Measurements from ENCODE around the gene SSUH2. TPM values are rescaled to one million over a fixed set of nuclear protein-coding genes. Genes with fewer than 3 reads are reported as not detected.
A peak's percentile ranks its signal among the peaks of the same experiment; 100 is the strongest.

SSUH2 gene
- total and polyA plus RNA-seq, 2 of the 4 experiments (the other 2 are of a cell fraction): 0.10 TPM; not detected in 1

DNA sequence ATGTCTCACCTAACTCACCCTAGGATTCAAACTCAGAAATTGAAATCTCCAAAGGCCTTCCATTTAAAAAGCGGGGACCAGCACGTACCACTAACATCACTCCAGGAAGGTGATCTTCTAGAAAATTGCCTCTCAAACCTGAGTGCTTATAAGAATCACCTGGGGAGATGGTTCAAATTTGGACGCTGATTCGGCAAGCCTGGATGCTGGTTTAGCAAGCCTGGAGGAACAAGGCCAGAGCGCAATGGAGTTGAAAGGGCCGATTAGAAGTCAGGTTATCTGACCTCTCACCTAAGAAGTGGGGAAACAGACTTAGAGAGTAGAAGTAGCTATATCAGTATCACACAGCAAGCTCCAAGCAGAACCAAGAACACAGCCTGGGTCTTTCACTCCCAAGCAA lies 68.2 kb downstream of the SSUH2 start:
- Histone ChIP-seq H3K23ac (ENCODE audit: low read depth, low read length) (peak overlapping the region; percentile 94), H4K5ac (ENCODE audit: low read depth, low read length) (peak overlapping the region; percentile 87), H3K27me3 (ENCODE audit: control insufficient read depth, insufficient read depth, low read length) (no peaks in the 10 kb centered on the region), H3K56ac (ENCODE audit: extremely low read depth, insufficient read depth, low read length) (peak overlapping the region; percentile 94), H3K9ac (ENCODE audit: low read depth, low read length) (peak overlapping the region; percentile 51), H3K4me1 (ENCODE audit: control insufficient read depth, insufficient read depth, low read length) (peaks cover 26% of the 10 kb centered on the region), H3K14ac (replicated peaks; ENCODE audit: low read depth, low read length) (peak overlapping the region; percentile 90), H3K36me3 (ENCODE audit: control insufficient read depth, insufficient read depth, low read length) (no peaks in the 10 kb centered on the region), H3K18ac (ENCODE audit: low read depth, low read length) (peak overlapping the region; percentile 86), H2BK120ac (ENCODE audit: low read depth, low read length) (peak overlapping the region; percentile 98), H2AK5ac (ENCODE audit: low read depth, low read length) (peak overlapping the region; percentile 92), H4K91ac (ENCODE audit: insufficient read depth, low read depth, low read length) (peak overlapping the region; percentile 97), H3K9me1 (ENCODE audit: insufficient read depth, low read length) (peaks cover 27% of the 10 kb centered on the region), H3K4me2 (ENCODE audit: low read depth, low read length) (peak overlapping the region; percentile 6; the same call in 1 of the 2 replicates), H3K79me1 (ENCODE audit: low read depth in 1 of 2, low read length in 2 of 2) (no peaks in the 10 kb centered on the region), H2AFZ (replicated peaks; ENCODE audit: low read length, poor library complexity) (peak overlapping the region; percentile 68), H2BK5ac (ENCODE audit: low read depth, low read length, poor library complexity, severe bottlenecking) (peak overlapping the region; percentile 95), H4K8ac (ENCODE audit: low read depth in 2 of 2, low read length in 2 of 2) (peak overlapping the region; percentile 56 to 91; a peak in 3 of 4 replicates), H2AK9ac (replicated peaks; ENCODE audit: low read depth, low read length, poor library complexity) (peak overlapping the region; percentile 77), H4K20me1 (ENCODE audit: insufficient read depth, low read length) (peaks cover 8% of the 10 kb centered on the region), H3K4ac (ENCODE audit: low read depth, low read length) (peak overlapping the region; percentile 96), H2BK20ac (ENCODE audit: low read depth, low read length) (peak overlapping the region; percentile 96), H3K4me3 (ENCODE audit: insufficient read depth, low read depth, low read length) (no peak overlapping the region), H3K9me3 (ENCODE audit: control insufficient read depth, insufficient read depth, low read length) (no peaks in the 10 kb centered on the region), H2BK15ac (ENCODE audit: low read depth, low read length) (peak overlapping the region; percentile 53; the same call in 2 of the 3 replicates), H3K27ac (ENCODE audit: insufficient read depth, low read length) (peak overlapping the region; percentile 96)
- intact Hi-C loops (cut with micrococcal nuclease) (loop anchor here (5.0 kb wide), 1 partner anchor 46 kb away; no protein-coding TSS in a partner anchor), in situ Hi-C loops (cut with MboI; ENCODE audit: low sequenced_read_pairs) (no loop called here), dilution Hi-C loops (cut with HindIII; ENCODE audit: low sequenced_read_pairs, unreplicated experiment) (no loop called here)
- no TSS peak for BruUV-seq (replicated peaks)
- POLR2A ChIA-PET (ENCODE audit: unreplicated experiment): interaction anchor here (1.0 kb wide), 1 partner anchor 21 kb away, joined by 7 read pairs; no protein-coding TSS in a partner anchor
- DNase-seq (no peak), ATAC-seq (ENCODE audit: low read depth) (no peak)
- TF ChIP-seq, protein P1, sequence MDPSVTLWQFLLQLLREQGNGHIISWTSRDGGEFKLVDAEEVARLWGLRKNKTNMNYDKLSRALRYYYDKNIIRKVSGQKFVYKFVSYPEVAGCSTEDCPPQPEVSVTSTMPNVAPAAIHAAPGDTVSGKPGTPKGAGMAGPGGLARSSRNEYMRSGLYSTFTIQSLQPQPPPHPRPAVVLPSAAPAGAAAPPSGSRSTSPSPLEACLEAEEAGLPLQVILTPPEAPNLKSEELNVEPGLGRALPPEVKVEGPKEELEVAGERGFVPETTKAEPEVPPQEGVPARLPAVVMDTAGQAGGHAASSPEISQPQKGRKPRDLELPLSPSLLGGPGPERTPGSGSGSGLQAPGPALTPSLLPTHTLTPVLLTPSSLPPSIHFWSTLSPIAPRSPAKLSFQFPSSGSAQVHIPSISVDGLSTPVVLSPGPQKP (IDR thresholded peaks at IDR 0.05; ENCODE audit: borderline replicate concordance, low read depth, low read length): no peak
- TF ChIP-seq NFE2L2 (IDR thresholded peaks at IDR 0.05; ENCODE audit: low read depth, low read length) (no peak), BHLHE40 (IDR thresholded peaks at IDR 0.05; ENCODE audit: low read depth, low read length) (no peak), SMC3 (IDR thresholded peaks at IDR 0.05; ENCODE audit: low read depth, low read length) (no peak), MAZ (IDR thresholded peaks at IDR 0.05; ENCODE audit: borderline replicate concordance, low read depth, low read length) (no peak), RFX5 (IDR thresholded peaks at IDR 0.05; ENCODE audit: low read depth, low read length) (no peak), MXI1 (IDR thresholded peaks at IDR 0.05; ENCODE audit: borderline replicate concordance, low read depth, low read length) (no peak), CHD1 (IDR thresholded peaks at IDR 0.05; ENCODE audit: low read depth, low read length) (no peak), FOS (IDR thresholded peaks at IDR 0.05; ENCODE audit: low read depth, low read length) (no peak), CEBPB (IDR thresholded peaks at IDR 0.05; ENCODE audit: low read depth, low read length) (no peak), POLR2A (IDR thresholded peaks at IDR 0.05; ENCODE audit: low read depth, low read length) (no peak), RCOR1 (IDR thresholded peaks at IDR 0.05; ENCODE audit: insufficient replicate concordance, low read length) (no peak), MAFK (IDR thresholded peaks at IDR 0.05; ENCODE audit: low read depth, low read length) (no peak), RAD21 (IDR thresholded peaks at IDR 0.05; ENCODE audit: low read length) (no peak)
- TF ChIP-seq, protein P2, sequence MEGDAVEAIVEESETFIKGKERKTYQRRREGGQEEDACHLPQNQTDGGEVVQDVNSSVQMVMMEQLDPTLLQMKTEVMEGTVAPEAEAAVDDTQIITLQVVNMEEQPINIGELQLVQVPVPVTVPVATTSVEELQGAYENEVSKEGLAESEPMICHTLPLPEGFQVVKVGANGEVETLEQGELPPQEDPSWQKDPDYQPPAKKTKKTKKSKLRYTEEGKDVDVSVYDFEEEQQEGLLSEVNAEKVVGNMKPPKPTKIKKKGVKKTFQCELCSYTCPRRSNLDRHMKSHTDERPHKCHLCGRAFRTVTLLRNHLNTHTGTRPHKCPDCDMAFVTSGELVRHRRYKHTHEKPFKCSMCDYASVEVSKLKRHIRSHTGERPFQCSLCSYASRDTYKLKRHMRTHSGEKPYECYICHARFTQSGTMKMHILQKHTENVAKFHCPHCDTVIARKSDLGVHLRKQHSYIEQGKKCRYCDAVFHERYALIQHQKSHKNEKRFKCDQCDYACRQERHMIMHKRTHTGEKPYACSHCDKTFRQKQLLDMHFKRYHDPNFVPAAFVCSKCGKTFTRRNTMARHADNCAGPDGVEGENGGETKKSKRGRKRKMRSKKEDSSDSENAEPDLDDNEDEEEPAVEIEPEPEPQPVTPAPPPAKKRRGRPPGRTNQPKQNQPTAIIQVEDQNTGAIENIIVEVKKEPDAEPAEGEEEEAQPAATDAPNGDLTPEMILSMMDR (conservative IDR thresholded peaks at IDR 0.05; ENCODE audit: low read depth, low read length): no peak
- TF ChIP-seq, protein P3, sequence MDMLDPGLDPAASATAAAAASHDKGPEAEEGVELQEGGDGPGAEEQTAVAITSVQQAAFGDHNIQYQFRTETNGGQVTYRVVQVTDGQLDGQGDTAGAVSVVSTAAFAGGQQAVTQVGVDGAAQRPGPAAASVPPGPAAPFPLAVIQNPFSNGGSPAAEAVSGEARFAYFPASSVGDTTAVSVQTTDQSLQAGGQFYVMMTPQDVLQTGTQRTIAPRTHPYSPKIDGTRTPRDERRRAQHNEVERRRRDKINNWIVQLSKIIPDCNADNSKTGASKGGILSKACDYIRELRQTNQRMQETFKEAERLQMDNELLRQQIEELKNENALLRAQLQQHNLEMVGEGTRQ (IDR thresholded peaks at IDR 0.05; ENCODE audit: low read depth, low read length): no peak
- WGBS, 2 experiments (ENCODE audit: extremely low coverage in 2 of 2, insufficient read length in 1 of 2): no CpG with 5 or more reads among the region's 6 CpGs
- CTCF ChIA-PET: interaction anchor here (1.0 to 1.7 kb wide), 2 partner anchors 17 to 46 kb away, joined by 3 to 7 read pairs; no protein-coding TSS in a partner anchor
